ENCODE data around the gene TNFAIP1.
"Not testable (repeated sequence)": the region's sequence is repeated elsewhere in the genome, so short reads cannot be mapped to it uniquely, and the experiment has no call there.

The TNFAIP1 gene

GRCh38 chr17:28333083-28333746, 2.3 kb upstream of the TNFAIP1 start:
- Histone ChIP-seq H3K36me3 (ENCODE audit: insufficient read depth, low read length) (peaks cover 3% of the 10 kb centered on the region; the same call in 1 of the 2 replicates), H3K9me3 (ENCODE audit: control insufficient read depth, insufficient read depth, low read length) (no peaks in the 10 kb centered on the region), H3K9ac (ENCODE audit: low read depth, low read length) (no peak overlapping the region)

GRCh38 chr17:28334171-28334570, 1.4 kb upstream of the TNFAIP1 start:
- Histone ChIP-seq H3K9me3 (ENCODE audit: control insufficient read depth, insufficient read depth, low read length) (no peaks in the 10 kb centered on the region), H3K4me1 (ENCODE audit: insufficient read depth, low read length) (peaks cover 13% of the 10 kb centered on the region), H3K9ac (ENCODE audit: low read depth, low read length) (peak overlapping the region; percentile 92; the same call in 1 of the 2 replicates), H3K36me3 (ENCODE audit: insufficient read depth, low read length) (no peaks in the 10 kb centered on the region; the same call in 1 of the 2 replicates)

More at GRCh38 chr17:28333083-28333746, 2.3 kb upstream of the TNFAIP1 start:
- peaks cover 13% of the 10 kb centered on the region for H3K4me1 ChIP-seq (ENCODE audit: insufficient read depth, low read length)

GRCh38 chr17:28334666-28335200, 828 bp upstream of the TNFAIP1 start:
- H3K36me3 ChIP-seq (ENCODE audit: insufficient read depth, low read length): no peaks in the 10 kb centered on the region
- H3K4me1 ChIP-seq (ENCODE audit: insufficient read depth, low read length): peaks cover 13% of the 10 kb centered on the region
- H3K9ac ChIP-seq (ENCODE audit: low read depth, low read length): peak overlapping the region; percentile 92; the same call in 1 of the 2 replicates
- H3K9me3 ChIP-seq (ENCODE audit: control insufficient read depth, insufficient read depth, low read length): no peaks in the 10 kb centered on the region

GRCh38 chr17:28335959-28336871, 654 bp downstream of the TNFAIP1 start:
- Histone ChIP-seq H3K36me3 (ENCODE audit: insufficient read depth, low read length) (no peaks in the 10 kb centered on the region), H3K4me1 (ENCODE audit: insufficient read depth, low read length) (peaks cover 13% of the 10 kb centered on the region), H3K9ac (ENCODE audit: low read depth, low read length) (peak overlapping the region; percentile 92), H3K9me3 (ENCODE audit: control insufficient read depth, insufficient read depth, low read length) (no peaks in the 10 kb centered on the region)

- Histone ChIP-seq H3K36me3 (ENCODE audit: insufficient read depth, low read length) (no peaks in the 10 kb centered on the region), H3K9ac (ENCODE audit: low read depth, low read length) (no peak overlapping the region), H3K9me3 (ENCODE audit: control insufficient read depth, insufficient read depth, low read length) (no peaks in the 10 kb centered on the region), H3K4me1 (ENCODE audit: insufficient read depth, low read length) (peaks cover 13% of the 10 kb centered on the region)
These were observed 2.7 kb downstream of the TNFAIP1 start for GRCh38 chr17:28338056-28338768.

- not testable (repeated sequence) for H3K9me3 ChIP-seq (ENCODE audit: control insufficient read depth, insufficient read depth, low read length); H3K36me3 ChIP-seq (ENCODE audit: insufficient read depth, low read length); H3K9ac ChIP-seq (ENCODE audit: low read depth, low read length)
- peaks cover 13% of the 10 kb centered on the region for H3K4me1 ChIP-seq (ENCODE audit: insufficient read depth, low read length)
These were observed 3.2 kb downstream of the TNFAIP1 start for GRCh38 chr17:28338769-28339212.

GRCh38 chr17:28339431-28339830, 3.9 kb downstream of the TNFAIP1 start:
- peaks cover 9% of the 10 kb centered on the region for H3K4me1 ChIP-seq (ENCODE audit: insufficient read depth, low read length)
- H3K9ac ChIP-seq (ENCODE audit: low read depth, low read length): no peak overlapping the region
- H3K9me3 ChIP-seq (ENCODE audit: control insufficient read depth, insufficient read depth, low read length): no peaks in the 10 kb centered on the region
- H3K36me3 ChIP-seq (ENCODE audit: insufficient read depth, low read length): 0 out of 2 replicates have a peak, but pooled peaks cover under 1% of the 10 kb centered on the region

GRCh38 chr17:28340374-28340773, 4.8 kb downstream of the TNFAIP1 start:
- Histone ChIP-seq H3K9me3 (ENCODE audit: control insufficient read depth, insufficient read depth, low read length) (no peaks in the 10 kb centered on the region), H3K9ac (ENCODE audit: low read depth, low read length) (no peak overlapping the region), H3K36me3 (ENCODE audit: insufficient read depth, low read length) (peaks cover 6% of the 10 kb centered on the region; the same call in 1 of the 2 replicates), H3K4me1 (ENCODE audit: insufficient read depth, low read length) (peaks cover 7% of the 10 kb centered on the region; the same call in 1 of the 2 replicates)

GRCh38 chr17:28341516-28341915, 6.0 kb downstream of the TNFAIP1 start:
- peaks cover 16% of the 10 kb centered on the region; the same call in 1 of the 2 replicates for H3K4me1 ChIP-seq (ENCODE audit: insufficient read depth, low read length)
- H3K36me3 ChIP-seq (ENCODE audit: insufficient read depth, low read length): peaks cover 14% of the 10 kb centered on the region
- H3K9ac ChIP-seq (ENCODE audit: low read depth, low read length): no peak overlapping the region
- H3K9me3 ChIP-seq (ENCODE audit: control insufficient read depth, insufficient read depth, low read length): no peaks in the 10 kb centered on the region

GRCh38 chr17:28342313-28342712, 6.8 kb downstream of the TNFAIP1 start:
- Histone ChIP-seq H3K4me1 (ENCODE audit: insufficient read depth, low read length) (peaks cover 15% of the 10 kb centered on the region; the same call in 1 of the 2 replicates), H3K9me3 (ENCODE audit: control insufficient read depth, insufficient read depth, low read length) (no peaks in the 10 kb centered on the region), H3K9ac (ENCODE audit: low read depth, low read length) (no peak overlapping the region), H3K36me3 (ENCODE audit: insufficient read depth, low read length) (peaks cover 18% of the 10 kb centered on the region)

GRCh38 chr17:28343491-28343932, 8.0 kb downstream of the TNFAIP1 start:
- Histone ChIP-seq H3K9me3 (ENCODE audit: control insufficient read depth, insufficient read depth, low read length) (no peaks in the 10 kb centered on the region), H3K4me1 (ENCODE audit: insufficient read depth, low read length) (peaks cover 19% of the 10 kb centered on the region; the same call in 1 of the 2 replicates), H3K36me3 (ENCODE audit: insufficient read depth, low read length) (peaks cover 27% of the 10 kb centered on the region), H3K9ac (ENCODE audit: low read depth, low read length) (no peak overlapping the region)

GRCh38 chr17:28344011-28344410, 8.4 kb downstream of the TNFAIP1 start:
- no peak overlapping the region for H3K9ac ChIP-seq (ENCODE audit: low read depth, low read length)
- peaks cover 27% of the 10 kb centered on the region for H3K36me3 ChIP-seq (ENCODE audit: insufficient read depth, low read length)
- H3K9me3 ChIP-seq (ENCODE audit: control insufficient read depth, insufficient read depth, low read length): no peaks in the 10 kb centered on the region
- H3K4me1 ChIP-seq (ENCODE audit: insufficient read depth, low read length): peaks cover 19% of the 10 kb centered on the region; the same call in 1 of the 2 replicates

- H3K4me1 ChIP-seq (ENCODE audit: insufficient read depth, low read length): peaks cover 19% of the 10 kb centered on the region; the same call in 1 of the 2 replicates
- no peaks in the 10 kb centered on the region for H3K9me3 ChIP-seq (ENCODE audit: control insufficient read depth, insufficient read depth, low read length)
- no peak overlapping the region for H3K9ac ChIP-seq (ENCODE audit: low read depth, low read length)
- peaks cover 27% of the 10 kb centered on the region for H3K36me3 ChIP-seq (ENCODE audit: insufficient read depth, low read length)
These were observed 8.9 kb downstream of the TNFAIP1 start for GRCh38 chr17:28344435-28344901.

All from ES-I3 (cell line).